C4-2B (cell line): ENCODE data around the gene CLDN12.

Experiments used
- CTCF ChIP-seq: fragments of 450-650 bp; conservative IDR thresholded peaks from 2 replicates; pipeline ENCODE4 v1.5.1; 2017; ENCODE audit warnings: mild to moderate bottlenecking
- ZFX ChIP-seq: fragments of 450-650 bp; IDR thresholded peaks from 2 replicates; pipeline ENCODE4 v1.6.1; 2017

GRCh38 chr7:90387470-90388240, 15.6 kb upstream of the CLDN12 start:
- TF ChIP-seq CTCF (no peak), ZFX (no peak)
